Measurements from ENCODE around the gene CAMK4.

- TF ChIP-seq POLR2A (IDR thresholded peaks at IDR 0.05) (no peak), EP300 (IDR thresholded peaks at IDR 0.05) (no peak), POLR2AphosphoS5 (IDR thresholded peaks at IDR 0.05) (no peak), CTCF (IDR thresholded peaks at IDR 0.05) (no peak)
Observed at GRCh38 chr5:111226556-111226955, 2.4 kb downstream of the CAMK4 start.

All from gastroesophageal sphincter (tissue), 3 donors.